PFSK-1 (cell line): ENCODE data around the gene IDI1.

ENCODE experiments used
- POLR2AphosphoS5 ChIP-seq: IDR thresholded peaks from 2 replicates; pipeline ENCODE4 v1.6.1; 2012; ENCODE audit warnings: low read depth, mild to moderate bottlenecking, control low read depth, low read length, moderate library complexity
- SIN3A ChIP-seq: IDR thresholded peaks from 2 replicates; pipeline ENCODE4 v1.6.1; 2012; ENCODE audit warnings: mild to moderate bottlenecking, low read length, moderate library complexity, borderline replicate concordance; ENCODE audit not compliant: insufficient read depth
- TAF1 ChIP-seq: IDR thresholded peaks from 2 replicates; pipeline ENCODE4 v1.6.1; 2012; ENCODE audit warnings: low read length, control low read depth, borderline replicate concordance; ENCODE audit not compliant: insufficient read depth

- TF ChIP-seq SIN3A: no peak
- no peak for TF ChIP-seq TAF1
- no peak for TF ChIP-seq POLR2AphosphoS5
Observed at GRCh38 chr10:1054684-1055083, 5.8 kb upstream of the IDI1 start.
